Measurements from ENCODE around the gene MPC1. TPM values are rescaled to one million over a fixed set of nuclear protein-coding genes. Genes with fewer than 3 reads are reported as not detected.
A peak's percentile ranks its signal among the peaks of the same experiment; 100 is the strongest.
"Not testable (repeated sequence)": the region's sequence is repeated elsewhere in the genome, so short reads cannot be mapped to it uniquely, and the experiment has no call there.

The MPC1 gene
- total and polyA plus RNA-seq, 3 experiments from 2014 or later = 36.3 to 62.1 (median 39.3) TPM

DNA sequence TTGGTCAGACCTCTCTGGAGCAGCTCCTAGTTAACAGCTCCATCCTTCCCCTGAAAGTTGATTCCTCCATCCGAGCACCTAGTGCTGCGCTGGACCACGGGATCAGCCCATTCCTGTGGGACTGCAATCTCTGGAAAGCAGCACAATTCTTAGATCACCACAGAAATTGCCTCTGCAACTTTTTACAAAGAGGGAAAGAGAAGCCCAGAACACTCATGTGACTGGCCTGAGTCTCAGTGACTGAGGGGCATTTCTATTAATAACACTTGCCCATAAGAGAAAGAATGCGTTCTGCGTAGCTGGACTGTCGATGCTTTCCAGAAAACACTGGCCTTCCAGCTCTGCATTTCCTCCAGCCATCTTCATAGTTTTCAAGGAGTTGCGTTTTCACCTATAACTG is 18.3 kb downstream of the MPC1 start:
- Mint-ChIP-seq H3K27ac (no peak overlapping the region), H3K4me3 (no peak overlapping the region), H3K4me1 (no peaks in the 10 kb centered on the region), H3K36me3 (peaks cover 7 to 51% (median 22%) of the 10 kb centered on the region in 3 donors), H3K27me3 (peaks cover 1 to 2% of the 10 kb centered on the region in 2 donors), H3K9me3 (no peaks in the 10 kb centered on the region)
- no peaks in the 10 kb centered on the region for H3K27me3 ChIP-seq (ENCODE audit: insufficient read depth, low read length, poor library complexity, severe bottlenecking)
- no peaks in the 10 kb centered on the region for H3K4me1 ChIP-seq (ENCODE audit: insufficient read depth, low read length)
- CTCF ChIA-PET = interaction anchor here (1.2 to 2.1 kb wide), 2 partner anchors 17 to 51 kb away, joined by 4 to 6 read pairs; no protein-coding TSS in a partner anchor
- POLR2A ChIA-PET = no interaction called here
- no peak overlapping the region for H3K4me3 ChIP-seq (ENCODE audit: low read length)
- peaks cover 7% of the 10 kb centered on the region for H3K36me3 ChIP-seq (ENCODE audit: insufficient read depth, low read length)
- H3K27ac ChIP-seq (ENCODE audit: low read depth, low read length) = no peak overlapping the region
- H3K9me3 ChIP-seq (ENCODE audit: low read length) = no peaks in the 10 kb centered on the region
- no peak for DNase-seq

- H3K36me3 ChIP-seq (ENCODE audit: insufficient read depth, low read length); H3K27me3 ChIP-seq (ENCODE audit: insufficient read depth, low read length, poor library complexity, severe bottlenecking); H3K4me1 Mint-ChIP-seq; H3K27ac ChIP-seq (ENCODE audit: low read depth, low read length); H3K9me3 ChIP-seq (ENCODE audit: low read length); H3K9me3 Mint-ChIP-seq; DNase-seq; H3K4me3 ChIP-seq (ENCODE audit: low read length); H3K4me3 Mint-ChIP-seq; POLR2A ChIA-PET; H3K4me1 ChIP-seq (ENCODE audit: insufficient read depth, low read length): not testable (repeated sequence)
- CTCF ChIA-PET = interaction anchor here (1.6 to 2.1 kb wide), 2 partner anchors 19 kb away, joined by 4 to 6 read pairs; no protein-coding TSS in a partner anchor
- Mint-ChIP-seq H3K27me3 (peaks cover 13 to 15% of the 10 kb centered on the region in 2 donors), H3K27ac (peak overlapping the region in 1 of 8 donors; percentile 33), H3K36me3 (peaks cover 16 to 43% (median 16%) of the 10 kb centered on the region in 3 donors)
Observed at GRCh38 chr6:166362427-166362826, 20.3 kb downstream of the MPC1 start.

DNA sequence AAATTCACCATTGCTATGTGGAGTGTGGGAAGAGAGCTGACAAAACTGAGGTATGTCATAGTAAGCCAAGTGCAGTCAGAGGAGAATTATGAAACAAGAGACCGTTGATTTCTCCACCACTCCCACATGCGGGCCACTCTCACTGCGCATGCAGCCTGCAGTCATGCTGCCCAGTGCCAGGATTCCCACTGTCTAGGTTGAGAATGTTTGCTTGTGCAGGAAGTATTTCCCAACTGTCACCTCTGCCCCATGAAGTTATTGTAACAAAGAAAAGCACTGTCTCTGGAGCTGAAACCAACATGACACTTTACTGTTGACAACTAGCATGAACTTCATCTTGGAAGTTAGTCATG is 21.7 kb downstream of the MPC1 start:
- H3K4me3 ChIP-seq (ENCODE audit: low read length) = no peak overlapping the region
- DNase-seq = no peak
- Mint-ChIP-seq H3K9me3 (peaks cover 0 to 6% (median 0%) of the 10 kb centered on the region in 5 donors), H3K36me3 (peaks cover 15 to 35% (median 16%) of the 10 kb centered on the region in 3 donors), H3K4me1 (no peaks in the 10 kb centered on the region), H3K27ac (no peak overlapping the region), H3K27me3 (peaks cover 19 to 23% of the 10 kb centered on the region in 2 donors), H3K4me3 (no peak overlapping the region)
- no peaks in the 10 kb centered on the region for H3K4me1 ChIP-seq (ENCODE audit: insufficient read depth, low read length)
- CTCF ChIA-PET = interaction anchor here (0.7 to 1.6 kb wide), 2 partner anchors 21 to 84 kb away, joined by 3 to 4 read pairs; no protein-coding TSS in a partner anchor
- H3K9me3 ChIP-seq (ENCODE audit: low read length) = no peaks in the 10 kb centered on the region
- POLR2A ChIA-PET = no interaction called here
- peaks cover 7% of the 10 kb centered on the region for H3K36me3 ChIP-seq (ENCODE audit: insufficient read depth, low read length)
- H3K27ac ChIP-seq (ENCODE audit: low read depth, low read length) = no peak overlapping the region
- H3K27me3 ChIP-seq (ENCODE audit: insufficient read depth, low read length, poor library complexity, severe bottlenecking) = no peaks in the 10 kb centered on the region

- no peak overlapping the region for H3K27ac Mint-ChIP-seq
- H3K9me3 Mint-ChIP-seq = peaks cover 0 to 6% (median 0%) of the 10 kb centered on the region in 5 donors
- peaks cover 7% of the 10 kb centered on the region for H3K36me3 ChIP-seq (ENCODE audit: insufficient read depth, low read length)
- no peak overlapping the region for H3K27ac ChIP-seq (ENCODE audit: low read depth, low read length)
- ChIA-PET CTCF (interaction anchor here (0.7 to 1.6 kb wide), 2 partner anchors 21 to 83 kb away, joined by 3 to 4 read pairs; no protein-coding TSS in a partner anchor), POLR2A (no interaction called here)
- no peak for DNase-seq
- H3K27me3 Mint-ChIP-seq = peaks cover 23 to 29% of the 10 kb centered on the region in 2 donors
- no peaks in the 10 kb centered on the region for H3K9me3 ChIP-seq (ENCODE audit: low read length)
- H3K4me3 ChIP-seq (ENCODE audit: low read length) = no peak overlapping the region
- no peaks in the 10 kb centered on the region for H3K4me1 Mint-ChIP-seq
- H3K4me3 Mint-ChIP-seq = no peak overlapping the region
- H3K27me3 ChIP-seq (ENCODE audit: insufficient read depth, low read length, poor library complexity, severe bottlenecking) = no peaks in the 10 kb centered on the region
- H3K4me1 ChIP-seq (ENCODE audit: insufficient read depth, low read length) = no peaks in the 10 kb centered on the region
- H3K36me3 Mint-ChIP-seq = peaks cover 11 to 29% (median 16%) of the 10 kb centered on the region in 3 donors
Observed at GRCh38 chr6:166360243-166361076, 22.3 kb downstream of the MPC1 start.

GRCh38 chr6:166355552-166355951 is 27.2 kb downstream of the MPC1 start:
- H3K4me1 ChIP-seq (ENCODE audit: insufficient read depth, low read length) = no peaks in the 10 kb centered on the region
- peaks cover 0 to 24% (median 3%) of the 10 kb centered on the region in 3 donors for H3K36me3 Mint-ChIP-seq
- no peak overlapping the region for H3K27ac ChIP-seq (ENCODE audit: low read depth, low read length)
- ChIA-PET CTCF (interaction anchor here (0.7 kb wide), 1 partner anchor 45 kb away, joined by 3 read pairs; no protein-coding TSS in a partner anchor), POLR2A (no interaction called here)
- H3K27me3 ChIP-seq (ENCODE audit: insufficient read depth, low read length, poor library complexity, severe bottlenecking) = peaks cover 6% of the 10 kb centered on the region
- no peak overlapping the region for H3K4me3 Mint-ChIP-seq
- no peaks in the 10 kb centered on the region for H3K36me3 ChIP-seq (ENCODE audit: insufficient read depth, low read length)
- H3K9me3 Mint-ChIP-seq = peaks cover 7 to 16% (median 10%) of the 10 kb centered on the region in 5 donors
- no peak overlapping the region for H3K27ac Mint-ChIP-seq
- H3K4me3 ChIP-seq (ENCODE audit: low read length) = no peak overlapping the region
- no peaks in the 10 kb centered on the region for H3K4me1 Mint-ChIP-seq
- no peak for DNase-seq
- H3K27me3 Mint-ChIP-seq = peaks cover 37 to 42% of the 10 kb centered on the region in 2 donors
- H3K9me3 ChIP-seq (ENCODE audit: low read length) = peaks cover 5% of the 10 kb centered on the region

DNA sequence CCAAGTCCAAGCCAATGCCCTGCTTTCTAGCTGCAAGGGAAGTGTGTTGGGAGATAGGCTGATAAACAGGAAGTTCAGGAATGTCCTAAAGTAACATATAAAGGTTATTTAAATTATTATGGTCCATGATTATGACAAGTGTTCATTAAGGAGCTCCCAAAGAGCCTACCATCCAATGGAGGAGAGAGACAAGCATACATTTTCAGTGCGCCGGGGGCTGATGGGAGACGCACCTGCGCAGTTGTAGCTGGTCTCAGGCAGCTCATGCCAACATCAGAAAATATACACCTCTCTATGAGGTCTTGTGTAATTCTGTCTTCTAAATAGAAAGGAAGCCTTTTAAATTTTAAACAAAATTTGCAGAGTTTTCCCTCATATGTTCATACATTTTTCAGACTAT is 27.8 kb downstream of the MPC1 start:
- POLR2A ChIA-PET = no interaction called here

DNA sequence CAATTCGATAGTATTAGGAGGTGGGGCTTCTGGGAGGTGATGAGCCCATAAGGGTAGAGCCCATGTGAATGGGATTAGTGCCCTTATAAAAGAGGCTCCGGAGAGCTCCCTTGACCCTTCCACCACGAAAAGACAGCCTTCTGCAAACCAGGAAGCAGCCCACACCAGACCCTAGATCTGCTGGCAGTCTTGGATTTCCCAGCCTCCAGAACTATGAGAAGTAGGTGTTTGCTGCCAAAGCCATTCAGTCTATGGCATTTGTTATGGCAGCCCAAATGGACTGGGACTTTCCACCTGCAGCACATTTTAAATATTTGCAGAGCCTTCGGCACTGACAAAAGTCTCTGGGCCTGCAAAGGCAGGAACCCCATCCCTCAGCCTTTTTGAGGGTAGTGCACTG is 28.6 kb downstream of the MPC1 start:
- DNase-seq = no peak
- Mint-ChIP-seq H3K27me3 (peaks cover 33 to 37% of the 10 kb centered on the region in 2 donors), H3K4me3 (no peak overlapping the region), H3K4me1 (no peaks in the 10 kb centered on the region), H3K9me3 (peaks cover 7 to 26% (median 17%) of the 10 kb centered on the region in 5 donors), H3K36me3 (peaks cover 0 to 25% (median 3%) of the 10 kb centered on the region in 3 donors), H3K27ac (no peak overlapping the region)
- Histone ChIP-seq H3K4me1 (ENCODE audit: insufficient read depth, low read length) (no peaks in the 10 kb centered on the region), H3K36me3 (ENCODE audit: insufficient read depth, low read length) (no peaks in the 10 kb centered on the region), H3K9me3 (ENCODE audit: low read length) (peaks cover 5% of the 10 kb centered on the region), H3K27ac (ENCODE audit: low read depth, low read length) (no peak overlapping the region), H3K27me3 (ENCODE audit: insufficient read depth, low read length, poor library complexity, severe bottlenecking) (peaks cover 6% of the 10 kb centered on the region), H3K4me3 (ENCODE audit: low read length) (no peak overlapping the region)
- ChIA-PET CTCF (interaction anchor here (1.3 kb wide), 1 partner anchor 27 kb away, joined by 3 read pairs; no protein-coding TSS in a partner anchor), POLR2A (no interaction called here)

More for the DNA sequence above, 27.8 kb downstream of the MPC1 start:
- H3K9me3 Mint-ChIP-seq = peaks cover 7 to 22% (median 12%) of the 10 kb centered on the region in 5 donors
- CTCF ChIA-PET = interaction anchor here (0.7 to 1.3 kb wide), 2 partner anchors 27 to 46 kb away, joined by 3 read pairs; no protein-coding TSS in a partner anchor
- no peak for DNase-seq
- H3K4me3 ChIP-seq (ENCODE audit: low read length) = no peak overlapping the region
- peaks cover 0 to 25% (median 3%) of the 10 kb centered on the region in 3 donors for H3K36me3 Mint-ChIP-seq
- H3K4me3 Mint-ChIP-seq = no peak overlapping the region
- peaks cover 5% of the 10 kb centered on the region for H3K9me3 ChIP-seq (ENCODE audit: low read length)
- no peak overlapping the region for H3K27ac ChIP-seq (ENCODE audit: low read depth, low read length)
- H3K4me1 ChIP-seq (ENCODE audit: insufficient read depth, low read length) = no peaks in the 10 kb centered on the region
- H3K4me1 Mint-ChIP-seq = no peaks in the 10 kb centered on the region
- H3K27me3 ChIP-seq (ENCODE audit: insufficient read depth, low read length, poor library complexity, severe bottlenecking) = peaks cover 6% of the 10 kb centered on the region
- H3K27ac Mint-ChIP-seq = no peak overlapping the region
- no peaks in the 10 kb centered on the region for H3K36me3 ChIP-seq (ENCODE audit: insufficient read depth, low read length)
- H3K27me3 Mint-ChIP-seq = peaks cover 37 to 42% of the 10 kb centered on the region in 2 donors

DNA sequence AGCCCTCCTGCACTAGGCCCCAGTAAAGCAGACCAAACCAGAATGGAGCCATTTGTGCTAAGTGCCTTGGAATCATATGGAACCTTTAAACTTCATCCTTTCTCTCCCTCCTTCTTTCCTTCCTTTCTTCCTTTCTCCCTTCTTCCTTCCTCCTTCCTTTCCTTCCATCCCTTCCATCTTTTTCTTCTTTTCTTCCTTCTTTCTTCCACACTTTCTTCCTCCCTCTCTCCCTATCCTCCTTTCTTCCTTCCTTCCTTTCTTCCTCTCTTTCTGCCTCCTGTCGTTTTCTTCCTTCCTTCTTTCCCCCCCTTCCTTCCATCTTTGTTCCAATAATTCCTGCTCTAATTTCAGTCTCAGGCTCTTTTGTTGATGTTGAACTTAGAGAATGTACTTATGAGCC is 29.2 kb downstream of the MPC1 start:
- Mint-ChIP-seq H3K4me1 (no peaks in the 10 kb centered on the region), H3K4me3 (no peak overlapping the region), H3K36me3 (peaks cover 0 to 25% (median 3%) of the 10 kb centered on the region in 3 donors), H3K9me3 (peaks cover 7 to 28% (median 17%) of the 10 kb centered on the region in 5 donors), H3K27me3 (peaks cover 30 to 36% of the 10 kb centered on the region in 2 donors), H3K27ac (peak overlapping the region in 1 of 8 donors; percentile 49)
- Histone ChIP-seq H3K27ac (ENCODE audit: low read depth, low read length) (no peak overlapping the region), H3K27me3 (ENCODE audit: insufficient read depth, low read length, poor library complexity, severe bottlenecking) (peaks cover 6% of the 10 kb centered on the region), H3K36me3 (ENCODE audit: insufficient read depth, low read length) (no peaks in the 10 kb centered on the region), H3K4me3 (ENCODE audit: low read length) (no peak overlapping the region), H3K4me1 (ENCODE audit: insufficient read depth, low read length) (no peaks in the 10 kb centered on the region), H3K9me3 (ENCODE audit: low read length) (peaks cover 5% of the 10 kb centered on the region)
- POLR2A ChIA-PET = no interaction called here
- CTCF ChIA-PET = interaction anchor here (1.3 kb wide), 1 partner anchor 28 kb away, joined by 3 read pairs; no protein-coding TSS in a partner anchor
- DNase-seq = no peak
